GM12878 (cell line): ENCODE data around the gene DAZAP1. TPM values are rescaled to one million over a fixed set of nuclear protein-coding genes. Genes with fewer than 3 reads are reported as not detected.
A peak's percentile ranks its signal among the peaks of the same experiment; 100 is the strongest.

Experiments
- ATAC-seq: fragments of 200-7000 bp; cut with Tn5 transposase; 3 replicates; pipeline ENCODE4 v1.9.1; 2020; ENCODE audit warnings: mild to moderate bottlenecking, moderate library complexity
- BruUV-seq: library from RNA; stranded (reverse); fragments of 400-500 nt; replicated peaks from 2 replicates; lab custom pipeline; 2021; lab: Mats Ljungman, UMichigan
- CTCF ChIA-PET: fragments of 300-600 bp; sonication (Branson Sonifier 250); formaldehyde crosslinking; extraction: SDS; loops from one replicate; lab custom pipeline; 2021; ENCODE audit warnings: inconsistent platforms; lab: Yijun Ruan, JAX
- POLR2A ChIA-PET: fragments of 350-600 bp; formaldehyde crosslinking; extraction: SDS; loops from one replicate; lab custom pipeline; 2021; ENCODE audit warnings: inconsistent platforms; lab: Charles Lee
- RAD21 ChIA-PET: fragments of 300-600 bp; sonication (Branson Sonifier 250); formaldehyde crosslinking; loops from one replicate; lab custom pipeline; 2023; ENCODE audit warnings: antibody characterized with exemption; ENCODE audit not compliant: unreplicated experiment; lab: Charles Lee
- SMC1A ChIA-PET: fragments of 300-600 bp; sonication (Branson Sonifier 250); formaldehyde crosslinking; loops from one replicate; lab custom pipeline; 2023; ENCODE audit not compliant: unreplicated experiment, uncharacterized antibody; lab: Charles Lee
- DNase-seq: peaks from one replicate; pipeline ENCODE4 v3.0.0-alpha.2; 2011; ENCODE audit warnings: low read depth, low spot score
- FAIRE-seq: peaks from 3 replicates; lab custom pipeline; 2011; peaks lifted over from hg19 to GRCh38; lab: Jason Lieb, UNC
- H2AFZ ChIP-seq: 2 replicates; pipeline ENCODE4 v1.6.0; 2011; ENCODE audit warnings: low read depth, low read length, control low read depth; ENCODE audit not compliant: control insufficient read depth
- H3K27ac ChIP-seq: 2 replicates; pipeline ENCODE4 v1.5.1; 2011; ENCODE audit warnings: control low read depth; ENCODE audit not compliant: control insufficient read depth, insufficient read depth
- H3K27me3 ChIP-seq, 2 experiments: replicated peaks in 1 of 2; 2 replicates each; pipeline versions ENCODE4 v1.6.0 to v1.6.1; 2011; ENCODE audit warnings: low read length in 1 of 2; ENCODE audit not compliant: control insufficient read depth in 2 of 2, insufficient read depth in 2 of 2
- H3K36me3 ChIP-seq, 2 experiments: 2 replicates each; pipeline ENCODE4 v1.5.1; 2011; ENCODE audit warnings: low read length in 1 of 2; ENCODE audit not compliant: control insufficient read depth in 2 of 2, insufficient read depth in 2 of 2
- H3K4me1 ChIP-seq: 2 replicates; pipeline ENCODE4 v1.6.1; 2011; ENCODE audit warnings: mild to moderate bottlenecking, low read length, moderate library complexity, mixed read lengths; ENCODE audit not compliant: control insufficient read depth, insufficient read depth
- H3K4me2 ChIP-seq: 2 replicates; pipeline ENCODE4 v1.6.0; 2011; ENCODE audit warnings: control low read depth; ENCODE audit not compliant: control insufficient read depth, insufficient read depth
- H3K4me3 ChIP-seq: fragments of 200-600 bp; sonication (generic); 2 replicates; pipeline ENCODE4 v1.5.1; 2016
- H3K79me2 ChIP-seq: 2 replicates; pipeline ENCODE4 v1.6.0; 2011; ENCODE audit warnings: low read length; ENCODE audit not compliant: control insufficient read depth, insufficient read depth
- H3K9ac ChIP-seq: 2 replicates; pipeline ENCODE4 v1.8.0; 2011; ENCODE audit warnings: low read length, control low read depth, mixed read lengths; ENCODE audit not compliant: control insufficient read depth, insufficient read depth
- H3K9me3 ChIP-seq: replicated peaks from 3 replicates; pipeline ENCODE4 v1.5.1; 2011; ENCODE audit warnings: mild to moderate bottlenecking, low read length; ENCODE audit not compliant: control insufficient read depth, insufficient read depth
- H4K20me1 ChIP-seq: 2 replicates; pipeline ENCODE4 v1.6.0; 2011; ENCODE audit not compliant: control insufficient read depth, insufficient read depth
- BCL3 ChIP-seq: IDR thresholded peaks from 2 replicates; pipeline ENCODE4 v1.6.1; 2011; ENCODE audit warnings: borderline replicate concordance, low read depth, mild to moderate bottlenecking, moderate library complexity, low read length; ENCODE audit not compliant: insufficient read depth, poor library complexity, severe bottlenecking
- CEBPB ChIP-seq, 2 experiments: fragments of 150-350 bp in 1 of 2; IDR thresholded peaks; 2 replicates each; pipeline ENCODE4 v1.6.1; 2012 to 2014; ENCODE audit warnings: low read depth in 2 of 2, low read length in 2 of 2, borderline replicate concordance in 1 of 2, inconsistent platforms in 1 of 2
- CREB1 ChIP-seq: IDR thresholded peaks from 2 replicates; pipeline ENCODE4 v1.6.1; 2012; ENCODE audit warnings: low read depth, mild to moderate bottlenecking, inconsistent platforms
- HSF1 ChIP-seq: fragments of 150-350 bp; IDR thresholded peaks from 2 replicates; pipeline ENCODE4 v1.6.1; 2014; ENCODE audit warnings: mild to moderate bottlenecking, low read depth, low read length
- MAX ChIP-seq: IDR thresholded peaks from 2 replicates; pipeline ENCODE4 v1.6.1; 2012; ENCODE audit warnings: low read depth, low read length, improper control_type of control experiment
- NKRF ChIP-seq: fragments of 450-650 bp; conservative IDR thresholded peaks from 2 replicates; pipeline ENCODE4 v1.6.1; 2017; ENCODE audit warnings: mild to moderate bottlenecking, moderate library complexity
- SIX5 ChIP-seq: IDR thresholded peaks from 2 replicates; pipeline ENCODE4 v1.6.1; 2011; ENCODE audit warnings: mild to moderate bottlenecking, low read depth, low read length, moderate library complexity; ENCODE audit not compliant: severe bottlenecking
- SPI1 ChIP-seq: IDR thresholded peaks from 2 replicates; pipeline ENCODE4 v1.6.1; 2011; ENCODE audit warnings: low read depth, mild to moderate bottlenecking, low read length, moderate library complexity, borderline replicate concordance; ENCODE audit not compliant: insufficient read depth
- TCF3 ChIP-seq: IDR thresholded peaks from 2 replicates; pipeline ENCODE4 v1.6.1; 2012; ENCODE audit warnings: low read depth, mild to moderate bottlenecking, low read length, borderline replicate concordance; ENCODE audit not compliant: insufficient read depth
- WGBS: methylation state at CpG from one replicate; pipeline ENCODE4 v1.1.6; 2016; ENCODE audit warnings: low lambda C conversion rate; ENCODE audit not compliant: insufficient replicate concordance, insufficient coverage; ENCODE audit errors: missing lambda C conversion rate; 5-methylcytosine and 5-hydroxymethylcytosine counted together
- in situ Hi-C: fragments of 300-500 bp; cut with MboI; formaldehyde crosslinking; loops from 9 replicates; pipeline ENCODE4 v1.14.3; 2018; ENCODE audit warnings: mixed read lengths
- intact Hi-C: fragments of 100-400 bp; cut with micrococcal nuclease; formaldehyde crosslinking; loops from one replicate; pipeline ENCODE4 v1.14.2; 2022; ENCODE audit not compliant: unreplicated experiment
- polyA plus RNA-seq, 11 experiments: library from polyadenylated mRNA; depleted of rRNA in 4 of 11; unstranded in 6 of 11; stranded (reverse) in 5 of 11; fragments of >200 nt; fragmentation: Nextera tagmentation in 4 of 11; fragmentation: Illumina TruSeq in 1 of 11; extraction: Ambion mirVana in 4 of 11; extraction: Trizol in 1 of 11; gene quantifications; 1 replicate in 1 of 11; 2 replicates in 10 of 11; pipeline versions ENCODE4 v1.2.1 to v1.2.3, GENCODE V29; 2011 to 2016; ENCODE audit warnings: inconsistent platforms in 2 of 11, missing spikeins in 2 of 11, low read depth in 1 of 11
- total RNA-seq, 4 experiments: library from RNA; depleted of rRNA in 3 of 4; stranded (reverse); fragments of >200 nt in 3 of 4; fragmentation: Illumina TruSeq in 1 of 4; extraction: Trizol in 1 of 4; gene quantifications; 2 replicates each; pipeline versions ENCODE4 v1.2.1 to v1.2.3, GENCODE V29; 2013 to 2021

Gene DAZAP1
- total and polyA plus RNA-seq, 10 of the 15 experiments (the other 5 are each of a cell fraction or from before 2014, with no cell fraction given) = 9.9 to 240 (median 92.3) TPM

- no peak overlapping the region for H3K4me3 ChIP-seq
- RAD21 ChIA-PET = no interaction called here
- no peak overlapping the region for H3K4me2 ChIP-seq
- no peak for FAIRE-seq
- peaks cover 11% of the 10 kb centered on the region for H3K79me2 ChIP-seq
- H3K36me3 ChIP-seq = peaks cover 9 to 10% of the 10 kb centered on the region in 2 experiments; a peak in 3 of 4 replicates
- 97% methylated on average over 3 of the region's 3 CpGs for WGBS
- in situ Hi-C loops = no loop called here
- POLR2A ChIA-PET = no interaction called here
- CTCF ChIA-PET = interaction anchor here (1.0 kb wide), 1 partner anchor 141 kb away, joined by 3 read pairs; no protein-coding TSS in a partner anchor
- ATAC-seq = no peak
- H4K20me1 ChIP-seq = no peaks in the 10 kb centered on the region
- H3K27me3 ChIP-seq = no peaks in the 10 kb centered on the region
- BruUV-seq = no TSS peak
- H3K9ac ChIP-seq = no peak overlapping the region
- no peak for DNase-seq
- no peak overlapping the region for H3K27ac ChIP-seq
- H3K9me3 ChIP-seq = no peaks in the 10 kb centered on the region
- H3K4me1 ChIP-seq = no peaks in the 10 kb centered on the region
- H2AFZ ChIP-seq = no peak overlapping the region
- intact Hi-C loops = no loop called here
- TF ChIP-seq NKRF (no peak), SIX5 (no peak)
- SMC1A ChIA-PET = no interaction called here
Measured at GRCh38 chr19:1385816-1386215, 21.6 kb upstream of the DAZAP1 start.

- ATAC-seq = no peak
- SMC1A ChIA-PET = no interaction called here
- intact Hi-C loops (no loop called here), in situ Hi-C loops (no loop called here)
- no peak for FAIRE-seq
- CTCF ChIA-PET = no interaction called here
- 97% methylated on average over 39 of the region's 39 CpGs for WGBS
- H3K4me2 ChIP-seq = no peak overlapping the region
- RAD21 ChIA-PET = no interaction called here
- H3K27me3 ChIP-seq = no peaks in the 10 kb centered on the region
- H2AFZ ChIP-seq = no peak overlapping the region
- H3K4me3 ChIP-seq = no peak overlapping the region
- DNase-seq = no peak
- H4K20me1 ChIP-seq = no peaks in the 10 kb centered on the region
- H3K36me3 ChIP-seq = peaks cover 9 to 10% of the 10 kb centered on the region in 2 experiments
- no peaks in the 10 kb centered on the region for H3K9me3 ChIP-seq
- H3K9ac ChIP-seq = no peak overlapping the region
- BruUV-seq = no TSS peak
- POLR2A ChIA-PET = no interaction called here
- no peaks in the 10 kb centered on the region for H3K4me1 ChIP-seq
- peaks cover 11% of the 10 kb centered on the region for H3K79me2 ChIP-seq
- H3K27ac ChIP-seq = no peak overlapping the region
- TF ChIP-seq BCL3 (peak; percentile 62), SPI1 (no peak), CEBPB (IDR thresholded peaks at IDR 0.05; ENCODE audit: borderline replicate concordance in 1 of 2, low read depth in 2 of 2, low read length in 2 of 2) (no peak), MAX (no peak), TCF3 (peak; percentile 29; the same call in 1 of the 2 replicates), HSF1 (no peak), CREB1 (no peak)
Measured at GRCh38 chr19:1386945-1387683, 20.3 kb upstream of the DAZAP1 start.
